NOMO-1 treated with dmso at 0.1 percent for 144 hours (cell line): ENCODE data around the gene ZNF530.

Experiments used
- DNase-seq: peaks from one replicate; lab custom pipeline; 2025; ENCODE audit not compliant: unreplicated experiment; lab: John Stamatoyannopoulos, UW

Gene ZNF530

GRCh38 chr19:57599761-57600383 lies at the start of gene ZNF530:
ZNF530 (plus strand) TSS chr19:57599885; CDS start chr19:57604346, 4,461 bp downstream.
- peak; percentile 76 for DNase-seq

GRCh38 chr19:57552432-57552831 lies 47.3 kb upstream of the ZNF530 start:
- no peak for DNase-seq

GRCh38 chr19:57557659-57558058 lies 42.0 kb upstream of the ZNF530 start:
- no peak for DNase-seq

- no peak for DNase-seq
These were observed 41.2 kb upstream of the ZNF530 start for GRCh38 chr19:57558525-57558924.

GRCh38 chr19:57559008-57559403 lies 40.7 kb upstream of the ZNF530 start:
- no peak for DNase-seq

- peak; percentile 80 for DNase-seq
These were observed 40.2 kb upstream of the ZNF530 start, which contains the start of gene ZNF550 for GRCh38 chr19:57559404-57560025. ZNF550 (minus strand) TSS chr19:57559863; CDS start chr19:57559682, 181 bp downstream.

GRCh38 chr19:57560049-57560491 lies 39.6 kb upstream of the ZNF530 start:
- DNase-seq, result no peak

- DNase-seq, result no peak
These were observed 36.1 kb upstream of the ZNF530 start for GRCh38 chr19:57563547-57563946.

GRCh38 chr19:57566396-57567265 lies 33.1 kb upstream of the ZNF530 start:
- DNase-seq, result no peak

- DNase-seq, result no peak
These were observed 29.0 kb upstream of the ZNF530 start for GRCh38 chr19:57570707-57571106.

- no peak for DNase-seq
These were observed 27.2 kb upstream of the ZNF530 start for GRCh38 chr19:57572415-57572947.

- no peak for DNase-seq
These were observed 23.0 kb upstream of the ZNF530 start for GRCh38 chr19:57576661-57577060.

- DNase-seq, result peak; percentile 96
These were observed 21.0 kb upstream of the ZNF530 start, which contains the start of gene ZNF416 for GRCh38 chr19:57578487-57579205. ZNF416 (minus strand) TSS chr19:57578911; CDS start chr19:57578704, 207 bp downstream.

GRCh38 chr19:57583104-57583520 lies 16.6 kb upstream of the ZNF530 start:
- DNase-seq, result no peak

GRCh38 chr19:57583521-57584416 lies 15.9 kb upstream of the ZNF530 start, which contains the start of gene ZIK1:
ZIK1 (plus strand) TSS chr19:57584145; CDS start chr19:57584357, 212 bp downstream.
- DNase-seq, result no peak

- no peak for DNase-seq
These were observed 12.2 kb upstream of the ZNF530 start for GRCh38 chr19:57587529-57587928.

- DNase-seq, result no peak
These were observed 316 bp upstream of the ZNF530 start for GRCh38 chr19:57599377-57599760.

- no peak for DNase-seq
These were observed 7.2 kb downstream of the ZNF530 start for GRCh38 chr19:57606931-57607330.

- no peak for DNase-seq
These were observed 11.4 kb downstream of the ZNF530 start for GRCh38 chr19:57611113-57611512.
